IPS-18a (cell line): ENCODE measurements around the gene SYNGAP1.

Experiments
- H3K27ac ChIP-seq: one replicate; pipeline ENCODE4 v1.5.1; 2013; ENCODE audit warnings: low read length
- H3K27me3 ChIP-seq: one replicate; pipeline ENCODE4 v1.6.1; 2013; ENCODE audit warnings: mild to moderate bottlenecking, low read length; ENCODE audit not compliant: control insufficient read depth, insufficient read depth
- H3K36me3 ChIP-seq: one replicate; pipeline ENCODE4 v1.6.1; 2013; ENCODE audit warnings: low read depth, low read length; ENCODE audit not compliant: control insufficient read depth
- H3K4me1 ChIP-seq: one replicate; pipeline ENCODE4 v1.6.1; 2013; ENCODE audit warnings: low read depth, low read length; ENCODE audit not compliant: control insufficient read depth
- H3K4me3 ChIP-seq: one replicate; pipeline ENCODE4 v1.5.1; 2013; ENCODE audit warnings: low read length
- H3K9ac ChIP-seq: one replicate; pipeline ENCODE4 v1.6.1; 2013; ENCODE audit warnings: mild to moderate bottlenecking, low read length, moderate library complexity
- H3K9me3 ChIP-seq: one replicate; pipeline ENCODE4 v1.6.1; 2013; ENCODE audit warnings: low read depth, low read length; ENCODE audit not compliant: control insufficient read depth

SYNGAP1 gene

GRCh38 chr6:33497157-33497556 is 77.3 kb downstream of the SYNGAP1 start:
- Histone ChIP-seq H3K27ac (no peak overlapping the region), H3K4me3 (no peak overlapping the region), H3K36me3 (no peaks in the 10 kb centered on the region), H3K4me1 (no peaks in the 10 kb centered on the region), H3K9ac (no peak overlapping the region), H3K27me3 (no peaks in the 10 kb centered on the region), H3K9me3 (no peaks in the 10 kb centered on the region)

- H3K4me3 ChIP-seq, result no peak overlapping the region
- no peak overlapping the region for H3K9ac ChIP-seq
- H3K27ac ChIP-seq, result no peak overlapping the region
- H3K4me1 ChIP-seq, result no peaks in the 10 kb centered on the region
- no peaks in the 10 kb centered on the region for H3K27me3 ChIP-seq
- H3K36me3 ChIP-seq, result no peaks in the 10 kb centered on the region
- no peaks in the 10 kb centered on the region for H3K9me3 ChIP-seq
Measured at GRCh38 chr6:33502486-33502885, 82.6 kb downstream of the SYNGAP1 start.

GRCh38 chr6:33504486-33504885 is 84.6 kb downstream of the SYNGAP1 start:
- no peak overlapping the region for H3K9ac ChIP-seq
- H3K27me3 ChIP-seq, result no peaks in the 10 kb centered on the region
- peaks cover 3% of the 10 kb centered on the region for H3K4me1 ChIP-seq
- no peak overlapping the region for H3K4me3 ChIP-seq
- no peaks in the 10 kb centered on the region for H3K9me3 ChIP-seq
- no peak overlapping the region for H3K27ac ChIP-seq
- no peaks in the 10 kb centered on the region for H3K36me3 ChIP-seq
